Vagina (tissue), 2 donors: ENCODE data around the gene JPH3.

Source experiments
- CTCF ChIP-seq, 3 experiments: fragments of 450-650 bp in 2 of 3; fragments of 200-600 bp in 1 of 3; sonication (generic) in 1 of 3; IDR thresholded peaks; one replicate each; pipeline ENCODE4 v1.5.1; 2017 to 2019; ENCODE audit warnings: antibody characterized with exemption in 3 of 3, mild to moderate bottlenecking in 2 of 3, moderate library complexity in 2 of 3
- POLR2A ChIP-seq, 2 donors: fragments of 450-650 bp; IDR thresholded peaks; one replicate each; pipeline ENCODE4 v1.6.1; 2017; ENCODE audit warnings: antibody characterized with exemption in 2 of 2, mild to moderate bottlenecking in 2 of 2, moderate library complexity in 2 of 2
- POLR2AphosphoS5 ChIP-seq, 2 donors: sonication (generic); formaldehyde crosslinking; IDR thresholded peaks; one replicate each; pipeline ENCODE4 v1.9.0; 2017; ENCODE audit warnings: antibody characterized with exemption in 2 of 2, mild to moderate bottlenecking in 2 of 2, low read depth in 1 of 2; ENCODE audit not compliant: insufficient read depth in 1 of 2

- TF ChIP-seq CTCF (IDR thresholded peaks at IDR 0.05) (no peak), POLR2A (IDR thresholded peaks at IDR 0.05) (no peak), POLR2AphosphoS5 (IDR thresholded peaks at IDR 0.05; ENCODE audit: insufficient read depth in 1 of 2, low read depth in 1 of 2) (no peak)
These were observed 99.2 kb downstream of the JPH3 start for GRCh38 chr16:87701505-87701921.
